Epithelial cell of proximal tubule (primary cell): ENCODE data around the gene UBE2R2. TPM values are rescaled to one million over a fixed set of nuclear protein-coding genes. Genes with fewer than 3 reads are reported as not detected.
"Not testable (repeated sequence)": the region's sequence is repeated elsewhere in the genome, so short reads cannot be mapped to it uniquely, and the experiment has no call there.

Experiments used
- DNase-seq: peaks from one replicate; pipeline ENCODE4 v3.0.0-alpha.2; 2011; ENCODE audit warnings: low read depth
- H3K4me3 ChIP-seq: 2 replicates; pipeline ENCODE4 v1.5.1; 2011; ENCODE audit warnings: low read depth, mild to moderate bottlenecking, low read length
- CTCF ChIP-seq: conservative IDR thresholded peaks from 2 replicates; pipeline ENCODE4 v1.5.1; 2012; ENCODE audit warnings: low read depth, mild to moderate bottlenecking, low read length
- total RNA-seq: library from RNA; depleted of rRNA; stranded (reverse); fragments of >200 nt; gene quantifications from 2 replicates; pipeline ENCODE4 v1.2.3, GENCODE V29; 2015

The UBE2R2 gene
- total RNA-seq, 1 donor from 2014 or later = 27.4 TPM

GRCh38 chr9:33956544-33956943, 139.6 kb downstream of the UBE2R2 start:
- no peak overlapping the region for H3K4me3 ChIP-seq
- TF ChIP-seq CTCF = no peak
- no peak for DNase-seq

- H3K4me3 ChIP-seq = no peak overlapping the region
- TF ChIP-seq CTCF = no peak
- DNase-seq = no peak
These were observed 142.8 kb downstream of the UBE2R2 start for GRCh38 chr9:33959725-33960124.

GRCh38 chr9:33962468-33962867, 145.5 kb downstream of the UBE2R2 start:
- DNase-seq, H3K4me3 ChIP-seq: not testable (repeated sequence)

- no peak for DNase-seq
- H3K4me3 ChIP-seq = no peak overlapping the region
- TF ChIP-seq CTCF = no peak
These were observed 147.3 kb downstream of the UBE2R2 start for GRCh38 chr9:33964086-33964768.

Other genes with a start within 250 kb of the UBE2R2 start
- gene PRSS3, start 21.6 kb upstream of the UBE2R2 start, total RNA-seq = 2.7 and 5.7 TPM in 2 replicates
- 19.1 and 28.9 TPM in 2 replicates for gene UBAP2, start 231.7 kb downstream of the UBE2R2 start, total RNA-seq